Measurements from ENCODE around the gene SLC25A23. TPM values are rescaled to one million over a fixed set of nuclear protein-coding genes. Genes with fewer than 3 reads are reported as not detected.
A peak's percentile ranks its signal among the peaks of the same experiment; 100 is the strongest.

The SLC25A23 gene
- total and polyA plus RNA-seq, 2 donors (not counting 1 experiment from before 2014, with no cell fraction given): 9.3 to 25.3 TPM

DNA sequence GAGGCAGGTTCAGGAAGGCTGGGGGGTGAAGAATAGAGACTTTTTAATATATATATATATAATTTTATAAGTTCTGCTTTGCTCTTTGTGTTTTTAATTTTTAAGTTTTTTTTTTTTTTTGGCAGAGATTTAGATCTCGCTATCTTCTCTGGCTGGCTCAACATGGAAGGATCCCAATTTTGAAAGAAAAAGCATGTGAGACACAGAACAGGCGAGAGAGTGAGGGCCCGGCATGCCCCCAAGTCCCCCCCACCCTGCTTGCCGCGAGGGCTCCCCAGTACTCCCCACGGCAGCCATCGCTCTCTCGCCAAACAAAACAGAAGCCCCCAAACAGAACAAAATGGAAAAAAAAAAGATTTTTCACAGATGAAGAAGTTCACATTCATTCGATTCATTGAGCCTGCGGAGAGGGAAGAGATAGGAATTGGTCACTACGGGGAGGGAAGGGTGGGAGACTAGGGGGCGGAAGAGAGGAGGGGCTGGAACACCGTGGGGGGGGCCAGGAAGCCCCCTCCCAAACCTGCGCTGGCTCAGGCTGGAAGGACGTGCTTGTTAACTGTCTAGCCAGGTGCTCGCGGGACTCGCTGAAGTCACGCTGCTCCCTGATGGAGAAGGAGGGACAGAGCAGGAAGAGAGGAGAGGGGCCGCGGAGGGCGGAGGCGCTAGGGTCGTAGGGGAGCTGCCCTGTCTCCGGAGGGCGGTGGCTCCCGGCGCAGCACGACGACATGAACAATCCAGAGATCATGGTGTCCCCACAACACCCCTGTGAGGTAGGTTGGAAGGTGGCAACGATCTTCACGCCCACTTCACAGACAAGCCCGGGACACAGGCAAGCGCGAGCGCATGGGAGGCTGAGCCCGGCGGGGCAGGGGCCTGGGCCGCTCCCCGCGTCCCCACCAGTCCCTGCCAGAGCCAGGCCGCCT lies 45.6 kb downstream of the SLC25A23 start:
- Histone ChIP-seq H3K9ac (ENCODE audit: low read length) (no peak overlapping the region), H3K4me2 (replicated peaks; ENCODE audit: low read depth, low read length, poor library complexity, severe bottlenecking) (no peak overlapping the region), H3K36me3 (replicated peaks in 1 of 2; ENCODE audit: control extremely low read depth in 1 of 2, control insufficient read depth in 1 of 2, extremely low read depth in 1 of 2, insufficient read depth in 2 of 2, low read length in 1 of 2) (peaks cover 0 to 49% of the 10 kb centered on the region in 2 experiments), H3K27ac (ENCODE audit: low read length in 2 of 2) (no peak overlapping the region), H3K9me3 (ENCODE audit: control extremely low read depth in 1 of 3, control insufficient read depth in 2 of 3, insufficient read depth in 1 of 3, low read length in 2 of 3) (no peaks in the 10 kb centered on the region), H3K27me3 (replicated peaks in 1 of 4; ENCODE audit: control extremely low read depth in 1 of 4, control insufficient read depth in 3 of 4, insufficient read depth in 4 of 4, low read length in 3 of 4) (no peaks in the 10 kb centered on the region), H3K4me1 (ENCODE audit: control insufficient read depth in 2 of 2, insufficient read depth in 2 of 2, low read length in 2 of 2) (no peaks in the 10 kb centered on the region), H3K4me3 (ENCODE audit: control extremely low read depth in 1 of 5, extremely low read depth in 1 of 5, insufficient read depth in 1 of 5, low read depth in 2 of 5, low read length in 4 of 5) (no peak overlapping the region), H4K20me1 (ENCODE audit: control insufficient read depth, insufficient read depth, low read length, poor library complexity, severe bottlenecking) (peaks cover 51% of the 10 kb centered on the region), H2AFZ (ENCODE audit: insufficient read depth, low read depth, low read length, poor library complexity, severe bottlenecking) (no peak overlapping the region), H3K79me2 (ENCODE audit: control insufficient read depth, insufficient read depth, low read length) (no peaks in the 10 kb centered on the region)
- WGBS (ENCODE audit: insufficient coverage): 95% methylated on average over 28 of the region's 42 CpGs
- POLR2A ChIA-PET: no interaction called here
- CTCF ChIA-PET: no interaction called here
- Mint-ChIP-seq H3K4me1 (no peaks in the 10 kb centered on the region), H3K27me3 (no peaks in the 10 kb centered on the region), H3K27ac (no peak overlapping the region), H3K9me3 (ENCODE audit: insufficient read depth) (no peaks in the 10 kb centered on the region), H3K4me3 (no peak overlapping the region)
- no peak for ATAC-seq (ENCODE audit: low read depth)
- DNase-seq: peak; percentile 15
- TF ChIP-seq, protein P1, sequence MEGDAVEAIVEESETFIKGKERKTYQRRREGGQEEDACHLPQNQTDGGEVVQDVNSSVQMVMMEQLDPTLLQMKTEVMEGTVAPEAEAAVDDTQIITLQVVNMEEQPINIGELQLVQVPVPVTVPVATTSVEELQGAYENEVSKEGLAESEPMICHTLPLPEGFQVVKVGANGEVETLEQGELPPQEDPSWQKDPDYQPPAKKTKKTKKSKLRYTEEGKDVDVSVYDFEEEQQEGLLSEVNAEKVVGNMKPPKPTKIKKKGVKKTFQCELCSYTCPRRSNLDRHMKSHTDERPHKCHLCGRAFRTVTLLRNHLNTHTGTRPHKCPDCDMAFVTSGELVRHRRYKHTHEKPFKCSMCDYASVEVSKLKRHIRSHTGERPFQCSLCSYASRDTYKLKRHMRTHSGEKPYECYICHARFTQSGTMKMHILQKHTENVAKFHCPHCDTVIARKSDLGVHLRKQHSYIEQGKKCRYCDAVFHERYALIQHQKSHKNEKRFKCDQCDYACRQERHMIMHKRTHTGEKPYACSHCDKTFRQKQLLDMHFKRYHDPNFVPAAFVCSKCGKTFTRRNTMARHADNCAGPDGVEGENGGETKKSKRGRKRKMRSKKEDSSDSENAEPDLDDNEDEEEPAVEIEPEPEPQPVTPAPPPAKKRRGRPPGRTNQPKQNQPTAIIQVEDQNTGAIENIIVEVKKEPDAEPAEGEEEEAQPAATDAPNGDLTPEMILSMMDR (IDR thresholded peaks at IDR 0.05): no peak
- TF ChIP-seq EZH2 (IDR thresholded peaks at IDR 0.05; ENCODE audit: borderline replicate concordance, insufficient read depth, low read depth, low read length, poor library complexity, severe bottlenecking): no peak
- intact Hi-C loops (cut with micrococcal nuclease): no loop called here

DNA sequence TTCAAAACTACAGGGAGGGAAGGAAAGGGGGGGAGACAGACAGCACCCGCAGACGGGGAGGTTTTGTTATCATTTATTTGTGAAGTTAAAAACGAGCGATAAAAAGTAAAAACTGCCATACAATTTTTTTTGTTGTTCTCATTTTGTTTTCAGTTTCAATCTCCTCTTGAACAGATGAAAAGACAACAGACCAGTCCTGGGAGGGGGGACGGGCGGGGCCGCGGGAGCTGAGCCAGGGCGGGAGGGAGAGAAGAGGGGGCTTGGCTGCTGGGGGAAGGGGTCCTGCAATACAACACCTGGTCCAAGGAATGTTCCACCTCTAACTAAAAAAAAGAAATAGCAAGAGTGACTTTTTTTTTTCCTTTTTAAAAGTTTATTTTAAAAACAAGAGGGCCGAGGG lies 46.3 kb downstream of the SLC25A23 start:
- no peak for TF ChIP-seq EZH2 (IDR thresholded peaks at IDR 0.05; ENCODE audit: borderline replicate concordance, insufficient read depth, low read depth, low read length, poor library complexity, severe bottlenecking)
- TF ChIP-seq, protein P1 (IDR thresholded peaks at IDR 0.05): no peak
- H2AFZ ChIP-seq (ENCODE audit: insufficient read depth, low read depth, low read length, poor library complexity, severe bottlenecking): no peak overlapping the region

More for the DNA sequence above, 46.3 kb downstream of the SLC25A23 start:
- H3K36me3 ChIP-seq (replicated peaks in 1 of 2; ENCODE audit: control extremely low read depth in 1 of 2, control insufficient read depth in 1 of 2, extremely low read depth in 1 of 2, insufficient read depth in 2 of 2, low read length in 1 of 2): peaks cover 0 to 42% of the 10 kb centered on the region in 2 experiments
- H4K20me1 ChIP-seq (ENCODE audit: control insufficient read depth, insufficient read depth, low read length, poor library complexity, severe bottlenecking): peaks cover 44% of the 10 kb centered on the region
- H3K4me3 ChIP-seq (ENCODE audit: control extremely low read depth in 1 of 5, extremely low read depth in 1 of 5, insufficient read depth in 1 of 5, low read depth in 2 of 5, low read length in 4 of 5): no peak overlapping the region
- Mint-ChIP-seq H3K27ac (no peak overlapping the region), H3K4me1 (no peaks in the 10 kb centered on the region), H3K4me3 (no peak overlapping the region), H3K9me3 (ENCODE audit: insufficient read depth) (no peaks in the 10 kb centered on the region), H3K27me3 (no peaks in the 10 kb centered on the region)
- POLR2A ChIA-PET: no interaction called here
- no peaks in the 10 kb centered on the region for H3K79me2 ChIP-seq (ENCODE audit: control insufficient read depth, insufficient read depth, low read length)
- intact Hi-C loops (cut with micrococcal nuclease): no loop called here
- H3K9ac ChIP-seq (ENCODE audit: low read length): no peak overlapping the region
- H3K9me3 ChIP-seq (ENCODE audit: control extremely low read depth in 1 of 3, control insufficient read depth in 2 of 3, insufficient read depth in 1 of 3, low read length in 2 of 3): no peaks in the 10 kb centered on the region
- H3K27ac ChIP-seq (ENCODE audit: low read length in 2 of 2): no peak overlapping the region
- no peak for ATAC-seq (ENCODE audit: low read depth)
- no peak for DNase-seq
- H3K4me2 ChIP-seq (replicated peaks; ENCODE audit: low read depth, low read length, poor library complexity, severe bottlenecking): no peak overlapping the region
- H3K4me1 ChIP-seq (ENCODE audit: control insufficient read depth in 2 of 2, insufficient read depth in 2 of 2, low read length in 2 of 2): no peaks in the 10 kb centered on the region
- WGBS (ENCODE audit: insufficient coverage): no CpG with 5 or more reads among the region's 10 CpGs
- CTCF ChIA-PET: no interaction called here
- H3K27me3 ChIP-seq (replicated peaks in 1 of 4; ENCODE audit: control extremely low read depth in 1 of 4, control insufficient read depth in 3 of 4, insufficient read depth in 4 of 4, low read length in 3 of 4): no peaks in the 10 kb centered on the region

Measured in B cell (primary cell).